Tibial nerve (tissue), 4 donors: ENCODE measurements around the gene FAM98B. TPM values are rescaled to one million over a fixed set of nuclear protein-coding genes. Genes with fewer than 3 reads are reported as not detected.

Experiments used
- DNase-seq, 2 donors: peaks; one replicate each; pipeline ENCODE4 v3.0.0-alpha.2; 2019; ENCODE audit warnings: low spot score in 2 of 2
- H3K27ac ChIP-seq, 4 donors: fragments of 200-600 bp; sonication (generic) in 3 of 4; one replicate each; pipeline ENCODE4 v1.5.1; 2017 to 2019; ENCODE audit warnings: mild to moderate bottlenecking in 1 of 4
- H3K27me3 ChIP-seq, 2 donors: fragments of 200-600 bp; sonication (generic) in 1 of 2; one replicate each; pipeline versions ENCODE4 v1.5.1 to v1.6.0; 2017 to 2019
- H3K36me3 ChIP-seq, 3 donors: fragments of 200-600 bp; sonication (generic); one replicate each; pipeline ENCODE4 v1.5.1; 2018 to 2019
- H3K4me1 ChIP-seq, 4 donors: fragments of 200-600 bp; sonication (generic) in 3 of 4; one replicate each; pipeline ENCODE4 v1.5.1; 2017 to 2019
- H3K4me3 ChIP-seq, 4 donors: fragments of 200-600 bp; sonication (generic) in 3 of 4; one replicate each; pipeline ENCODE4 v1.5.1; 2017 to 2019; ENCODE audit warnings: mild to moderate bottlenecking in 1 of 4, moderate library complexity in 1 of 4
- H3K9me3 ChIP-seq, 4 donors: fragments of 200-600 bp; sonication (generic) in 3 of 4; one replicate each; pipeline ENCODE4 v1.5.1; 2017 to 2019
- CTCF ChIP-seq, 5 experiments: fragments of 200-600 bp in 3 of 5; fragments of 450-650 bp in 2 of 5; sonication (generic) in 3 of 5; IDR thresholded peaks; one replicate each; pipeline ENCODE4 v1.5.1; 2016 to 2019; ENCODE audit warnings: antibody characterized with exemption in 5 of 5, mild to moderate bottlenecking in 3 of 5, moderate library complexity in 2 of 5
- EP300 ChIP-seq, 2 donors: sonication (generic); formaldehyde crosslinking; IDR thresholded peaks; one replicate each; pipeline ENCODE4 v1.6.1; 2017; ENCODE audit warnings: antibody characterized with exemption in 2 of 2, mild to moderate bottlenecking in 1 of 2
- POLR2A ChIP-seq, 2 donors: fragments of 450-650 bp; IDR thresholded peaks; one replicate each; pipeline ENCODE4 v1.6.1; 2017; ENCODE audit warnings: antibody characterized with exemption in 2 of 2, mild to moderate bottlenecking in 2 of 2, moderate library complexity in 2 of 2
- WGBS, 2 donors: methylation state at CpG; one replicate each; pipeline ENCODE4 v1.1.5; 2018; 5-methylcytosine and 5-hydroxymethylcytosine counted together
- total RNA-seq, 4 donors: library from RNA; depleted of rRNA; stranded (reverse); fragments of >200 nt; gene quantifications; one replicate each; pipeline ENCODE4 v1.1.0, GENCODE V29; 2016

Gene FAM98B
- total RNA-seq, 4 donors from 2014 or later = 7.3 to 17.5 (median 10.9) TPM

GRCh38 chr15:38517312-38517975 is 63.5 kb downstream of the FAM98B start:
- TF ChIP-seq EP300 (IDR thresholded peaks at IDR 0.05) (no peak), POLR2A (IDR thresholded peaks at IDR 0.05) (no peak), CTCF (IDR thresholded peaks at IDR 0.05) (no peak)
- Histone ChIP-seq H3K4me3 (no peak overlapping the region), H3K9me3 (no peaks in the 10 kb centered on the region), H3K27ac (no peak overlapping the region), H3K36me3 (no peaks in the 10 kb centered on the region), H3K27me3 (peaks cover 0 to 17% of the 10 kb centered on the region in 2 donors), H3K4me1 (no peaks in the 10 kb centered on the region)
- DNase-seq = no peak
- WGBS, 2 donors = 74 to 80% methylated on average over 2 of the region's 2 CpGs

GRCh38 chr15:38518084-38518483 is 64.2 kb downstream of the FAM98B start:
- no peak for DNase-seq
- 93 to 96% methylated on average over 4 of the region's 4 CpGs for WGBS, 2 donors
- Histone ChIP-seq H3K36me3 (no peaks in the 10 kb centered on the region), H3K27ac (no peak overlapping the region), H3K9me3 (no peaks in the 10 kb centered on the region), H3K4me3 (no peak overlapping the region), H3K4me1 (no peaks in the 10 kb centered on the region), H3K27me3 (peaks cover 0 to 17% of the 10 kb centered on the region in 2 donors)
- TF ChIP-seq CTCF (IDR thresholded peaks at IDR 0.05) (no peak), POLR2A (IDR thresholded peaks at IDR 0.05) (no peak), EP300 (IDR thresholded peaks at IDR 0.05) (no peak)

- peaks cover 0 to under 1% of the 10 kb centered on the region in 2 donors for H3K27me3 ChIP-seq
- H3K4me1 ChIP-seq = no peaks in the 10 kb centered on the region
- no peak for TF ChIP-seq POLR2A (IDR thresholded peaks at IDR 0.05)
- H3K9me3 ChIP-seq = no peaks in the 10 kb centered on the region
- no peak overlapping the region for H3K27ac ChIP-seq
- H3K4me3 ChIP-seq = no peak overlapping the region
- no peaks in the 10 kb centered on the region for H3K36me3 ChIP-seq
- no peak for DNase-seq
- 59 to 60% methylated on average over 3 of the region's 3 CpGs for WGBS, 2 donors
Measured at GRCh38 chr15:38520035-38520434, 66.1 kb downstream of the FAM98B start.

- H3K36me3 ChIP-seq = no peaks in the 10 kb centered on the region
- no peak overlapping the region for H3K4me3 ChIP-seq
- H3K27me3 ChIP-seq = no peaks in the 10 kb centered on the region
- H3K4me1 ChIP-seq = no peaks in the 10 kb centered on the region
- H3K27ac ChIP-seq = no peak overlapping the region
- whole genome bisulfite sequencing, 2 donors = 62 to 71% methylated on average over 5 of the region's 5 CpGs
- no peak for DNase-seq
- H3K9me3 ChIP-seq = no peaks in the 10 kb centered on the region
- TF ChIP-seq EP300 (IDR thresholded peaks at IDR 0.05) (no peak), CTCF (IDR thresholded peaks at IDR 0.05) (no peak), POLR2A (IDR thresholded peaks at IDR 0.05) (no peak)
Measured at GRCh38 chr15:38521316-38521715, 67.4 kb downstream of the FAM98B start.

GRCh38 chr15:38522922-38523321 is 69.0 kb downstream of the FAM98B start:
- Histone ChIP-seq H3K9me3 (no peaks in the 10 kb centered on the region), H3K36me3 (no peaks in the 10 kb centered on the region), H3K27me3 (no peaks in the 10 kb centered on the region), H3K27ac (no peak overlapping the region), H3K4me3 (no peak overlapping the region), H3K4me1 (no peaks in the 10 kb centered on the region)
- TF ChIP-seq EP300 (IDR thresholded peaks at IDR 0.05) = no peak
- no peak for TF ChIP-seq CTCF (IDR thresholded peaks at IDR 0.05)
- TF ChIP-seq POLR2A (IDR thresholded peaks at IDR 0.05) = no peak
- WGBS, 2 donors = 62 to 64% methylated on average over 4 of the region's 4 CpGs
- no peak for DNase-seq
